Naive thymus-derived CD4-positive, alpha-beta T cell (primary cell): ENCODE data around the gene RGL3. TPM values are rescaled to one million over a fixed set of nuclear protein-coding genes. Genes with fewer than 3 reads are reported as not detected.

Experiments used
- ATAC-seq: fragments of 150-1000 bp; cut with Tn5 transposase; 2 replicates; pipeline ENCODE4 v1.10.0; 2021; ENCODE audit warnings: mild to moderate bottlenecking, moderate library complexity
- CTCF ChIA-PET: fragments of 350-600 bp; sonication (Branson Sonifier 250); formaldehyde crosslinking; loops from one replicate; lab custom pipeline; 2021; ENCODE audit warnings: antibody characterized with exemption; lab: Charles Lee
- POLR2A ChIA-PET: fragments of 350-600 bp; sonication (Branson Sonifier 250); formaldehyde crosslinking; loops from one replicate; lab custom pipeline; 2021; ENCODE audit warnings: antibody characterized with exemption, inconsistent platforms; lab: Charles Lee
- DNase-seq, 9 donors: peaks; one replicate each; pipeline versions ENCODE4 v3.0.0 to v3.0.0-alpha.2; 2020 to 2022; ENCODE audit warnings: mixed read lengths in 1 of 9
- H3K27ac ChIP-seq: one replicate; pipeline ENCODE4 v1.7.0; 2013; ENCODE audit warnings: mild to moderate bottlenecking, low read depth, low read length, moderate library complexity
- H3K27me3 ChIP-seq, 2 donors: one replicate each; pipeline ENCODE4 v1.7.0; 2013; ENCODE audit warnings: low read length in 2 of 2, mild to moderate bottlenecking in 2 of 2, moderate library complexity in 2 of 2; ENCODE audit not compliant: control insufficient read depth in 2 of 2, insufficient read depth in 2 of 2
- H3K36me3 ChIP-seq, 3 experiments: 1 replicate in 2 of 3; 2 replicates in 1 of 3; pipeline ENCODE4 v1.7.0; 2013; ENCODE audit warnings: low read length in 3 of 3, mild to moderate bottlenecking in 3 of 3, moderate library complexity in 1 of 3; ENCODE audit not compliant: insufficient read depth in 3 of 3, control insufficient read depth in 2 of 3
- H3K4me1 ChIP-seq, 2 donors: one replicate each; pipeline ENCODE4 v1.7.0; 2013; ENCODE audit warnings: low read length in 2 of 2, mild to moderate bottlenecking in 2 of 2, moderate library complexity in 1 of 2; ENCODE audit not compliant: control insufficient read depth in 2 of 2, insufficient read depth in 2 of 2
- H3K4me3 ChIP-seq: 2 replicates; pipeline ENCODE4 v1.7.0; 2013; ENCODE audit warnings: mild to moderate bottlenecking, low read length
- H3K9me3 ChIP-seq, 3 experiments: 1 replicate in 2 of 3; 2 replicates in 1 of 3; pipeline ENCODE4 v1.7.0; 2013; ENCODE audit warnings: low read length in 3 of 3; ENCODE audit not compliant: control insufficient read depth in 2 of 3
- H3K27ac Mint-ChIP-seq, 9 donors: one replicate each; pipeline ENCODE4 v1.8.0; 2020 to 2022; ENCODE audit warnings: mixed read lengths in 9 of 9, mild to moderate bottlenecking in 8 of 9, moderate library complexity in 5 of 9, inconsistent platforms in 2 of 9
- H3K27me3 Mint-ChIP-seq, 5 donors: one replicate each; pipeline ENCODE4 v1.8.0; 2021 to 2022; ENCODE audit warnings: mixed read lengths in 5 of 5, mild to moderate bottlenecking in 1 of 5
- H3K36me3 Mint-ChIP-seq, 5 donors: one replicate each; pipeline ENCODE4 v1.8.0; 2020 to 2022; ENCODE audit warnings: mixed read lengths in 5 of 5, mild to moderate bottlenecking in 3 of 5, inconsistent platforms in 1 of 5
- H3K4me1 Mint-ChIP-seq, 7 donors: one replicate each; pipeline ENCODE4 v1.8.0; 2020 to 2022; ENCODE audit warnings: mixed read lengths in 7 of 7, mild to moderate bottlenecking in 3 of 7, inconsistent platforms in 1 of 7
- H3K4me3 Mint-ChIP-seq, 10 donors: one replicate each; pipeline ENCODE4 v1.8.0; 2020 to 2022; ENCODE audit warnings: mild to moderate bottlenecking in 10 of 10, mixed read lengths in 10 of 10, moderate library complexity in 6 of 10, inconsistent platforms in 2 of 10
- H3K9me3 Mint-ChIP-seq, 11 donors: one replicate each; pipeline ENCODE4 v1.8.0; 2020 to 2022; ENCODE audit warnings: mixed read lengths in 11 of 11, mild to moderate bottlenecking in 4 of 11, inconsistent platforms in 1 of 11, moderate library complexity in 1 of 11
- intact Hi-C, 2 donors: fragments of 100-400 bp; cut with micrococcal nuclease; formaldehyde crosslinking; loops; one replicate each; pipeline ENCODE4 v1.15.1; 2023
- polyA plus RNA-seq, 2 donors: library from polyadenylated mRNA; unstranded; fragments of 300-500 nt; fragmentation: Illumina TruSeq; gene quantifications; one replicate each; pipeline ENCODE4 v1.2.3, GENCODE V29; 2021
- total RNA-seq, 6 experiments: library from RNA in 5 of 6; stranded (reverse) in 5 of 6; gene quantifications; 1 replicate in 5 of 6; 2 replicates in 1 of 6; pipeline ENCODE4 v1.2.3 and lab custom pipeline; 2021 to 2026

Gene RGL3
- total and polyA plus RNA-seq, 7 experiments from 2014 or later: not detected

DNA sequence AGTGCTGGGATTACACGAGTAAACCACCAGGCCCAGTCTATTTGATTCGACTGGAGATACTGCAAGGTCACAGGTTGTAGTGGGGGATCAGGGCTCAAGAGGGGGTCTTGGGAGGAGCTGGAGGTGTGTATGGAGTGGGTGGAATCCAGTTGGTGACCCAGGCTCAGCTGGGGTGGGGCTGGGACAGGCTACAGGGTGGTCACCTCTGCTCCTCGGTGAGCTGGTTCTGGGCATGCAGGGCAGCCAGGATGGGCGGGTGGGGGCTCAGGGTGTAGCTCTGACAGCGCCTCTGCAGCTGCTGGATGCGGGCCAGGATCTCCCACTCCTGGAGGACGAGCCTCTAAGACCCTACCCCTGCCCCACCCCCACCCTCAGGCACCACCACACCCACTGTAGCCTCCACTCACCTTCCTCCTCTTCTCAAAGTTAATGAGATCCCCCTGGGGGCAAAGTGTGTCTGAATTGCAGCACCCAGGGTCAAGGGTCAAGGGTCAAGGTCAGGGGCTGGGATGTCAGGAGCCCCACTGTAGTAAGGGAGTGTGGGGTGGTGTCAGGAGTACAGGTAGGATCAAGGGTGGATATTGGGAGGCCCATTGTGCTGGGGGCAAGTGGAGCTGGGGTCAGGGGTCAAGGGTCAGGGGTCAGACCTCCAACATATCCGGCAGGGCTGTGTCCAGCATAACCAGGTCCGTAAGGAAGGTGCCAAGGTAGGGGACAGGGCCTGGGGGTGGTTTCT lies 17.1 kb downstream of the RGL3 start:
- Histone ChIP-seq H3K4me3 (no peak overlapping the region), H3K27ac (no peak overlapping the region), H3K36me3 (no peaks in the 10 kb centered on the region), H3K9me3 (no peaks in the 10 kb centered on the region), H3K4me1 (no peaks in the 10 kb centered on the region), H3K27me3 (no peaks in the 10 kb centered on the region)
- no peak overlapping the region for H3K27ac Mint-ChIP-seq
- ATAC-seq (no peak), DNase-seq (no peak)
- intact Hi-C loops: no loop called here
- no peak overlapping the region for H3K4me3 Mint-ChIP-seq
- H3K36me3 Mint-ChIP-seq: no peaks in the 10 kb centered on the region
- peaks cover 0 to 1% (median 0%) of the 10 kb centered on the region in 11 donors for H3K9me3 Mint-ChIP-seq
- H3K4me1 Mint-ChIP-seq: peaks cover 0 to 5% (median 0%) of the 10 kb centered on the region in 7 donors
- CTCF ChIA-PET: no interaction called here
- POLR2A ChIA-PET: interaction anchor here (0.6 kb wide), 1 partner anchor 8 kb away, joined by 3 read pairs; no protein-coding TSS in a partner anchor
- H3K27me3 Mint-ChIP-seq: peaks cover 0 to 14% (median under 1%) of the 10 kb centered on the region in 5 donors

GRCh38 chr19:11400798-11401197 lies 18.3 kb downstream of the RGL3 start:
- Histone ChIP-seq H3K36me3 (no peaks in the 10 kb centered on the region), H3K27ac (no peak overlapping the region), H3K9me3 (no peaks in the 10 kb centered on the region), H3K4me1 (no peaks in the 10 kb centered on the region), H3K27me3 (no peaks in the 10 kb centered on the region), H3K4me3 (no peak overlapping the region)
- DNase-seq (no peak), ATAC-seq (no peak)
- intact Hi-C loops: no loop called here
- Mint-ChIP-seq H3K4me3 (no peak overlapping the region), H3K27ac (no peak overlapping the region), H3K36me3 (no peaks in the 10 kb centered on the region), H3K9me3 (peaks cover 0 to 1% (median 0%) of the 10 kb centered on the region in 11 donors), H3K4me1 (peaks cover 0 to 3% (median 0%) of the 10 kb centered on the region in 7 donors), H3K27me3 (peaks cover 0 to 11% (median 0%) of the 10 kb centered on the region in 5 donors)
- CTCF ChIA-PET: no interaction called here
- POLR2A ChIA-PET: interaction anchor here (0.6 kb wide), 1 partner anchor 152 kb away, joined by 6 read pairs; no protein-coding TSS in a partner anchor

- peaks cover 0 to 6% (median 0%) of the 10 kb centered on the region in 7 donors for H3K4me1 Mint-ChIP-seq
- ATAC-seq: no peak
- no peaks in the 10 kb centered on the region for H3K36me3 ChIP-seq
- H3K27ac Mint-ChIP-seq: no peak overlapping the region
- H3K4me3 ChIP-seq: no peak overlapping the region
- H3K27me3 Mint-ChIP-seq: peaks cover 0 to 10% (median 4%) of the 10 kb centered on the region in 5 donors
- peaks cover 0 to 1% (median 0%) of the 10 kb centered on the region in 11 donors for H3K9me3 Mint-ChIP-seq
- H3K27ac ChIP-seq: no peak overlapping the region
- DNase-seq: no peak
- ChIA-PET CTCF (no interaction called here), POLR2A (interaction anchor here (0.6 kb wide), 1 partner anchor 394 kb away, joined by 3 read pairs; no protein-coding TSS in a partner anchor)
- H3K9me3 ChIP-seq: no peaks in the 10 kb centered on the region
- peaks cover 0 to 3% (median 0%) of the 10 kb centered on the region in 5 donors for H3K36me3 Mint-ChIP-seq
- H3K4me1 ChIP-seq: no peaks in the 10 kb centered on the region
- intact Hi-C loops: no loop called here
- no peaks in the 10 kb centered on the region for H3K27me3 ChIP-seq
- no peak overlapping the region for H3K4me3 Mint-ChIP-seq
Measured at GRCh38 chr19:11399667-11400066, 19.4 kb downstream of the RGL3 start.

DNA sequence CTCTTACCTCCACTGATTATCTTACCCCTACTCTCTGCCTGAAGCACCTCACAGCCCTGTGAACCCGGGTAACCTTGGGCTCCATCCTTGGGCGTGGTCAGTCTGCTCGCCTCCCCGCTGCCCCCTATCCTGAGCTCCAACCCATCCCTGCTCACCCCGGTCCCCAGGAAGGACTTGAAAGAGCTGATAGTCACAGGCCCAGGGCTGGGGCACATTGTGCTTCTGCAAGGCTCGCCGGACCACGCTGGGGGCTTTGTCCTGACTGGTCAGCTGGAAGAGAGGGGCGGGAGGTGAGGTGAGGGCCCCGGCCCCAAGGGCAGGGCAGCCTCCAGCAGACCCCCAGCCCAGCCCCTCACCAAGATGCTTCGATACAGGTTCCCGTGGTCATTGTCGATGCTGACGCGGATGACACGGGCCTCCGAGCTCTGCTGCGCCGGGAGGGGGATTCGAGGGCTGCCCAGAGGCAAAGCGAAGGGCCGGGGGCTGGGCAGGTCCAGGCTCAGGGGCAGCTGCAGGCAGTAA lies 22.0 kb downstream of the RGL3 start:
- Histone ChIP-seq H3K27me3 (no peaks in the 10 kb centered on the region), H3K4me1 (no peaks in the 10 kb centered on the region), H3K9me3 (no peaks in the 10 kb centered on the region), H3K4me3 (no peak overlapping the region), H3K27ac (no peak overlapping the region), H3K36me3 (no peaks in the 10 kb centered on the region)
- intact Hi-C loops: no loop called here
- H3K27me3 Mint-ChIP-seq: peaks cover 0 to 11% (median 4%) of the 10 kb centered on the region in 5 donors
- DNase-seq (no peak), ATAC-seq (no peak)
- ChIA-PET POLR2A (no interaction called here), CTCF (no interaction called here)
- peaks cover 0 to 1% (median 0%) of the 10 kb centered on the region in 11 donors for H3K9me3 Mint-ChIP-seq
- no peak overlapping the region for H3K27ac Mint-ChIP-seq
- peaks cover 0 to 3% (median 0%) of the 10 kb centered on the region in 5 donors for H3K36me3 Mint-ChIP-seq
- H3K4me3 Mint-ChIP-seq: no peak overlapping the region
- H3K4me1 Mint-ChIP-seq: peaks cover 0 to 11% (median 5%) of the 10 kb centered on the region in 7 donors

DNA sequence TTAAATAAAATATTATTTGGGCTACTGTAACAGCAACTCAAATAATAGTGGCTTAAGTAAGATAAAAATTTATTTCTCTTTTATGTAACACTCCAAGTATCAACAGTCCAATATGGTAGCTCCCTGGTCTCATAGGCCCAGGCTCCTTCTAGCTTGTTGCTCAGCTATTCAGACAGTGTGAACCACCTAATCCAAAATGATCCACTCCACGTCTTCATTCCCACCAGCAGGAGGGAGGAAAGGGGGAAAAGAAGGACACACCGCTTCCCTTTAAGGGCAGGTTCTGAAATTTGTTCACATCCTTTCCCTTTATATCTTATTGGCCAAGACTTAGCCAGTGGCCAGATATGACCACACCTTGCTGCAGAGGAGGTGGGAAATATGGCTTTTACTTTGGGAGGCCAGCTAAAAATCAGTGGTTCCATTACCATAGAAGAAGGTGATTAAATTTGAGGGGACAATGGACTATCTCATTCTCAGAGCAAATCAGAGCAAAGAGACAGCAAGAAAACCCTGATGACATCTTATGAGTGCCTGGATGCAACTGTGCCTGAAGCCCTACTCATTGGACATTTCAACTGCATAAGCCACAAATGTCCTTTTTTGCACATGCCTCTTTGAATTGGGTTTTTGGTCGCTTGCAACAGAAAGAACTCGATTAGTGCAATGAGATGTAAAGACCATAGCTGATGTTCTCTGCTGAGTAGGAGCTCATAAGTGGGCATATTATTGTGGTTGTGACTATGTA lies 28.0 kb downstream of the RGL3 start:
- POLR2A ChIA-PET: no interaction called here
- Mint-ChIP-seq H3K4me3 (no peak overlapping the region), H3K4me1 (peaks cover 6 to 15% (median 9%) of the 10 kb centered on the region in 7 donors), H3K27ac (no peak overlapping the region), H3K27me3 (peaks cover 0 to 14% (median 4%) of the 10 kb centered on the region in 5 donors), H3K9me3 (peaks cover 0 to 8% (median 1%) of the 10 kb centered on the region in 11 donors), H3K36me3 (peaks cover 0 to 7% (median 0%) of the 10 kb centered on the region in 5 donors)
- peaks cover 0 to 7% of the 10 kb centered on the region in 2 donors for H3K4me1 ChIP-seq
- DNase-seq (no peak), ATAC-seq (no peak)
- no peak overlapping the region for H3K27ac ChIP-seq
- no peaks in the 10 kb centered on the region for H3K27me3 ChIP-seq
- H3K36me3 ChIP-seq: no peaks in the 10 kb centered on the region
- H3K9me3 ChIP-seq: peaks cover 0 to 5% (median 0%) of the 10 kb centered on the region in 3 experiments
- intact Hi-C loops: no loop called here
- CTCF ChIA-PET: interaction anchor here (0.6 to 1.9 kb wide), 4 partner anchors 8 to 44 kb away, joined by 3 to 7 read pairs (median 4); partner anchors contain the start of genes ODAD3 and PRKCSH
- no peak overlapping the region for H3K4me3 ChIP-seq

DNA sequence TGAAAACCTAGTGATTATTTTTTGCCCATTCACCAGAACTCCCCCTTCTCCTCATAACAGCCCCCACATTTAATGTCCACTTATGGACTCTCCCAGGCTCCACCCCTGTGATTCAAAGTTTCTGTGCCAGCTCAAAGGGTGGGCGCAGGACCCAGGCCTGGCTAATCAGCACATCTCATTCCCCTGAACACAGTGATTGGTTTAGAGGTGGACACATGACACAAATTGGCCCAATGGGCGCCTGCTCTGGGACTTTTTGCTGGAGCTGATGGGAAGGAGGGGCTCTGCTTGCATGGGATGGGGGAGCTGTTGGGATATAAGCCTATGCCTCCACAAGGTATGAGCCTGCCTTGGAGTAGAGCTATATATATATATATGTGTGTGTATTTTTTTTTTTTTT lies 28.8 kb downstream of the RGL3 start:
- H3K4me1 Mint-ChIP-seq: peaks cover 3 to 15% (median 9%) of the 10 kb centered on the region in 7 donors
- no peak overlapping the region for H3K4me3 Mint-ChIP-seq
- ChIA-PET POLR2A (no interaction called here), CTCF (interaction anchor here (0.6 to 1.9 kb wide), 3 partner anchors 7 to 39 kb away, joined by 3 to 7 read pairs (median 6); no protein-coding TSS in a partner anchor)
- peaks cover 0 to 7% of the 10 kb centered on the region in 2 donors for H3K4me1 ChIP-seq
- H3K36me3 ChIP-seq: no peaks in the 10 kb centered on the region
- no peak overlapping the region for H3K27ac ChIP-seq
- no peaks in the 10 kb centered on the region for H3K27me3 ChIP-seq
- intact Hi-C loops: no loop called here
- H3K27me3 Mint-ChIP-seq: peaks cover 0 to 13% (median 4%) of the 10 kb centered on the region in 5 donors
- H3K36me3 Mint-ChIP-seq: peaks cover 0 to 6% (median 0%) of the 10 kb centered on the region in 5 donors
- DNase-seq (no peak), ATAC-seq (no peak)
- peaks cover 0 to 5% (median 0%) of the 10 kb centered on the region in 3 experiments for H3K9me3 ChIP-seq
- H3K27ac Mint-ChIP-seq: no peak overlapping the region
- no peak overlapping the region for H3K4me3 ChIP-seq
- H3K9me3 Mint-ChIP-seq: peaks cover 0 to 8% (median 1%) of the 10 kb centered on the region in 11 donors
